Stimulated activated CD4-positive, alpha-beta T cell treated with anti-CD3 and anti-CD28 coated beads, Interleukin-4, amount 100 ng/mL, for 48 hours (primary cell): ENCODE measurements around the gene DPF3.
"Not testable (repeated sequence)": the region's sequence is repeated elsewhere in the genome, so short reads cannot be mapped to it uniquely, and the experiment has no call there.

ENCODE experiments used
- DNase-seq, 2 donors: peaks; one replicate each; pipeline ENCODE4 v3.0.0-alpha.2; 2020; ENCODE audit warnings: low read depth in 2 of 2

Gene DPF3

DNA sequence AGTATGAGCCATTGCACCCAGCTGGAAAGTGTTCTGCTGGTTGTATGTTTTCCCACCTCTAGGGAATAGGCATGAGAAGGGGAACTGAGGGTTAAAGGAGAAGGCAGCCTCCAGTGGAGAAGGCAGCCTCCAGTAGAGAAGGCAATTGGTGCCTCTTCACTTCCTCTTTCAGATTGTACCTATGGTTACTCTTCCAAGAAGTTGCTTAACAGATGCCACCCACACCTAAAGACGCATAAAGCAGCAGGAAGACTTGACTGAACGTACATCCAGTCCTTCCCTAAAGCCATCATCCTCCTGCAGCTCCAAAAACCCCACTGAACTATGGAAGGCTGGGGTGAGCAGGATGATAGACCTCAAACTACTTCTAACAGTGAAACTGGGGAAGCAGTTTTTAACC is 13.1 kb downstream of the DPF3 start:
- no peak for DNase-seq

DNA sequence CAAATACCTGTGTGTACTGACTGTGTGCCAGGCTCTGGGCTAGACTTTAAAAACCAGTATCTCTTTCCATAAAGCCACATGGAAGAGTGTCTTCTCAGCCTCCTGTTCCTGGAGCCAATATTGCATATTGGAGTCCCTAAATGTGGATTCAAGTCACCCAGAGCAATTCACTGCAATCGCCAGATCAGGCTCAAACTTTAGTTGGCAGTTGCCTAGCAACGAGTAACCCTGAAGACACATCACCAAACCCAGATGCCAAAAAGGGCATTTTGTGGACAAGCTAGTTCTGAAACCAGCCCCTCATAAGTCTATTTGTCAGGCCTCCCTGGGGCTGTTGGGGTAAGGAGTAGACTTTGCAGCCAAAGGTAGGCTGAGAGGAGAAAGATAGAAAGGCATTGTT is 13.7 kb downstream of the DPF3 start:
- no peak for DNase-seq

DNA sequence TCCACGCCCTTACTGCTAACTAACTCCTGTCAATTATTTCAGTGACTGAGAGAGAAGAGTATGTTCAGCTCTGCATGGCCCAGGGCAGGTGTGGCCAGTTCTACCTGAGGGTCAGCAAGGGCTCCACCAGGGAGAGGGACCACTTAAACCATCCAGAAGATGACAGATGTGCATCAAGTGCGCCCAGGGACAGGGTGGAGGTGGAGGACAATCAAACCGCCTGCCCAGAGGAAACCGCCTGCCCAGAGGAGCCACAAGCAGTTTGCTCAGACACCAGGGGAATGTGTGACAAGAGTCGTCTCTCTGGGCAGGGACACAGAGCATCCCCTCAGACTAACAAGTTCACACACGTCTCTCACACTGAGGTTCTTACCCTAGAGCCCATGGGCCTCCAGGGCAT is 14.5 kb downstream of the DPF3 start:
- DNase-seq: no peak

DNA sequence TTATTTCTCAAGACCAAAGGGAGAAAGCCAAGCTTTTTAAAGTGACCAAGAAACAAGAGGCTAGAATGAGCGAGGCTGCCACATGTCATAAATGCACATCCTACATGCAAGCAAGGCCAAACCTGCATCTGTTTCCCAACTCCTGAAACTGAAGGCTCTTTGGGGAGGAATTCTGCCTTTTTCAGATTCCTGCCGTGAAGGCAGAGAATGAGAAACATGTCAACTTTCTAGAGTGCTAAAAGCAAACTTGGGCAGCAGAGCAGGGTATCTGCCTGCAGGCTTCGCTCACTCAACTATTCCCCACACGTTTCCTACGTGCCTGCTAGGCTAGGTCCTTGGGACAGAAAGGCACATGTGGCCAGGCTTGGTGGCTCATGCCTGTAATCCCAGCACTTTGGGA is 15.2 kb downstream of the DPF3 start:
- DNase-seq: no peak

DNA sequence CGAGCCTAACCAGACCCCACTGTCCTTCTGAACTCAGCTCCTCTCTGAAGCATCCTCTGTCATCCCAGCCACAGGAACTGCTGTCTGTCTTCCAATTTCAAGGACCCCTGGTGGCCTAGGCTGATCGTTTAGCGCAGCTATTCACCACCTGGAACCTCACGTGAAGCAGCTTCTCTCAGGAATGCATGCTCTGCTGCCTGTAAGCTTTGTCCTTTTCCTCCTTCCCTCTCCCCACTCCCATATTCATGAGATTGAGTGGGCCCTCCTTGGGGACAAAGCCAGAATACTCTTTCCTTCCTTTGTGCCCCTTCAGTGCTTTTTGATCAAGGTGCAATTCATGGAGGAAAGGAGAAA is 17.2 kb downstream of the DPF3 start:
- DNase-seq: no peak

DNA sequence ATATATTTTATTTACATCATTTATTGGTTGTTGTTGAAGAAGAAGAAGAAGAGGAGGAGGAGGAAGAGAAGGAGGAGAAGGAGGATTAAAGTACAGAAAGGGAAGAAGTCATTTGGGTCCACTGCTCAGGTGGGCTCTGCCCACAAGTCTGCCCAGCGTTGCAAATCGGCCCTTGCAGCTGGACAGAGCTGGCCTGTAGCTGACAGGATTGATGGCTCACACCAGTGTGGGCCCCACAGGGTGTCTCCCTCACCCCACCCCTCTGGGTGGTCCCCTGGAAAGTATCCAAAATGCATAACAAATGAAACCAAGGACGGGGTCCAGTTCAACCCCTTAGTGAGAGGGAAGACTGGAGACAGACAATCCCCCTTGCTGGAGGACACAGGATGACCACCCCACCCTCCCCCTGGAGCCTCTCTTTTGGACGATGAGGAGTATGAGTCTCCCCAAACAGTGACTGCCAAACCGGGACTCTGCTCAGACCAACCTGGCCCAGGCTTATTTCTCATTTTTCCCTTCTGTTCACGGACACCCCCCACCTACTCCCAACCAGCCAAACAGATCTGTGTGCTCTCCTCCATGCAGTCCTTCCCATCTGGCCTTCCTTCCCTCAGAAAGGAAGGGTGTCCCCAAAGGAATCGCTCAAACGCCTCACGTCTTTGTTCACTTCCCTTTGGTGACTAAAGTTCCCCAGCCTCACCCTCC is 17.7 kb downstream of the DPF3 start:
- DNase-seq: no peak

DNA sequence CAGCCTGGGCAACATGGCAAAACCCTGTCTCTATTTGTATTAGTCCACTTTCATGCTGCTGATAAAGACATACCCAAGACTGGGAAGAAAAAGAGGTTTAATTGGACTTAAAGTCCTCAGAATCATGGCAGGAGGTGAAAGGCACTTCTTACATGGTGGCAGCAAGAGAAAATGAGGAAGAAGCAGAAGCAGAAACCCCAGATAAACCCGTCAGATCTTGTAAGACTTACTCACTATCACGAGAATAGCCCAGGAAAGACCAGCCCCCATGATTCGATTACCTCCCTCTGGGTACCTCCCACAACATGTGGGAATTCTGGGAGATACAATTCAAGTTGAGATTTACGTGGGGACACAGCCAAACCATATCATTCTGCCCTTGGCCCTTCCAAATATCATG is 23.0 kb downstream of the DPF3 start:
- not testable (repeated sequence) for DNase-seq

DNA sequence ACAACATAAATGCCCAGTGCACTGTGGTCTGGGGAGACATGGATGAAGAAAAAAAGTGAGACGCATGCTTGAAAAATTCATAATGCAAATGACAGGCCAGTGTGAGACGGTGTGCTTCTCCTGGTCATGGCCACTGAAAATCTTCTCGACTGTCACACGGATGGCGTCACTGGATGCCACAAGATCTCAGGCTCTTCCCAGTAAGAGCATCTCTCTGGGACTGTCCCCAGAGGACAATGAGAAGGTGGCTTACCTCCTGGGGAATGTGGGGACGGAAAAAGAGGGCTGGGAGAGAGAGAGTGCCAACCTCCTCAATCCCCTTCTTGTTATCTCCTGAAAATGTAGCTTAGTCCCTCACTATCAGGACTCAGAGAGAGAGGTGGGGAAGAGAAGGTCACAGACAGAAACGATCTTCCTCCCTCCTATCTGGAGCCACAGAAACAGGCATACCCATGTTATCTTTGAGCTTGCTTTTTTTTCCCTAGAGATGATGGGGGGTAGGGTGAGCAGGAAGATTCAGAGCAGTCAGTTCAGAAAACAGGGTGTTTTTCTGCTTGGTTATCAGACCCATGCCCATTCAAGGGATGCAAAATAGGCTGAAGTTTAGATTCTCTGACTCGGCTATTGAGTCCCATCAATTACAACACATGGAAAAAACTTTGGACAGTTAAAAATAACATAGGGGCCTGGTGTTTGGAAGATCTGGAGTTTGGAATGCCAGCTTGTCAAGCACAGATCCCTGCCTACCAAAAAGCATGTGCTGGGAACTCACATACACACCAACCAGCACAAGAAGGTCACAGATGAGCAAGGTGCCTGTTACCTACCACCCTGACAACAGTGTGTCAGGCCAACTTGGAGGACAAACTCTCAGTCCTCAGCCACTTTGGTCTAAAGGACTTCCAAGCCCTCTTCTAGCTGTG is 24.2 kb downstream of the DPF3 start:
- DNase-seq: no peak

DNA sequence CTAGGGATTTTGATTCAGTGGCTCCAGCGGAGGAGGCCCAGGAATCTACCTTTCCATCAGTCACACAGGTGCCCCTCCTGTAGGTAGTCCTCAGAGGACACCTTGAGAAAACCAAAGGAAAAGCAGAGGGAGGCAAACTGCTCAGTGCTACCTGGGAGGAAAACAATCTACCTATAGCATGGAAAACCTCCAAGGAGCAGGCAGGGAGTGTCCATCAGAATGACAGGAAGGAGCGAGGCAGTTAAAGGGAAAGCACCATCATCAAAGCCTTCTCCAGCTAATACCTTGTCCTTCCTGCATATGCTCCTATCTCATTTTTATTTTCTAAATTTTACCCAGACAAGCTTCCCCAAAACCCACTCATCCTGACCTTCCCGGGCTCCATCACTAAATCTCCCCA is 25.4 kb downstream of the DPF3 start:
- no peak for DNase-seq

DNA sequence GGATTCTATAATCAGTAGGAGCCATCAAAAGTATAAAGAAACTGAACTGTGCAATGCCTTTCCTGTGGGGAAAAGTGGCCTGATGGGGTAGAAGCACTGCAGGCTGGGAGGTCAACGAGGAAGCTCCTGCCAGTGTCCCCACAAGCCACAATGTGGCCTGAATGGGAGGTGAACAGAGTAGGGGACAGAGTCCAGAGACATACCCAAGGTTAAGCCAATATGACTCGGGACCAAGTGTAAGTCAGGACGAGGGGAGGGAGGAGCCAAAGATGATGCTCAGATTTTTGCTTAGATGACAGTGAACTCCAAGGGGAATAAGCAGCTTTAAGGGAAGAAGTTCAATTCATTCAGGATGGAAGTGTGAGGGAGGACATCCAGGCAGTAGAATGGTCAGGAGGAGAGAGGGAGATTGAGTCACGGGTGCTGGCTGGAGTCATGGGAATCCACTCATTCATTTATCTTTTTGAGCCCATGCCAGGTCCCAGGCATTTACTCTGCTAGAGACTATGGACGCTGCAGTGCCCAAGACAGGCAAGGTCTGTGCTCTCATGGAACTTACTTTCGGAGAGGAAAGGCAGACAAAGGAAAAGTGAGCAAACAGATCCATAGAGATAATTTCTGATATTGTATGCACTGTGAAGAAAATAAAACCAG is 29.1 kb downstream of the DPF3 start:
- no peak for DNase-seq

DNA sequence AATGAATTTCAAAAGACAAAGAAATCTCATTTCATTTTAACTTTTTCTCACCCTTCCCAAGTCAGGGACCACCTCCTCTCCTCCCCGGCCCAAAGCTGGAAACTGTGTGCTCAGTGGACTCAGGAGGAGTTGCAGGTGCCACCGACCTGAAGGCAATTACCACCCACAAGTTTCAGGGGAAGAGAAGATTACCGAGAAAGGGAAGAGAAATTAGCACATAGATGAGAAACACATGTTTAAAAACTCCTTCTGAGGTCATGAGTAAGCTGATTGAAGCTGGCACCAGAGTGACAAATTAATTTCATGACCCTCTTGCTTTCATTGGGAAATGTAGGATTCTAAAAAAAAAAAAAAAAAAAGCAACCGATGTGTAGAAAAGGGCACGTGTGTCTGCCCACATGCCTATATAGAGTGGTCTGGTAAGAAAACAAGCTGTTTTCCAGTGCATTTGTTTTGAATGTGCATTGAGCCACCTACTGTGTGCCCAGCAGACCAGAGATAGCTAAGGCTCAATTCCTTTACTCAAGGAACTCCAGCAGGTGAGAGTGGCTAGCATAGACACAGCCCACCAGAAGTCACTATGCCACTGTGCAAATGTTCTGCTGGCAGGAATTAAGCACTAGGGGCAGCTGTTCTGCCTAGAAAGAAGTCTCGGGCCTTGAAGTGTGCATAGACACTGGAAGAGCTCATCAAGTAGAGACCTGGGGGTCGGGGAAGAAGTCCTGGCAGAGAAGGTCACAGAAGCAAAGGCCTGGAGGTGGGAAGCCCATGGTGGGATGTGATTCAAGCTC is 30.5 kb downstream of the DPF3 start:
- no peak for DNase-seq

DNA sequence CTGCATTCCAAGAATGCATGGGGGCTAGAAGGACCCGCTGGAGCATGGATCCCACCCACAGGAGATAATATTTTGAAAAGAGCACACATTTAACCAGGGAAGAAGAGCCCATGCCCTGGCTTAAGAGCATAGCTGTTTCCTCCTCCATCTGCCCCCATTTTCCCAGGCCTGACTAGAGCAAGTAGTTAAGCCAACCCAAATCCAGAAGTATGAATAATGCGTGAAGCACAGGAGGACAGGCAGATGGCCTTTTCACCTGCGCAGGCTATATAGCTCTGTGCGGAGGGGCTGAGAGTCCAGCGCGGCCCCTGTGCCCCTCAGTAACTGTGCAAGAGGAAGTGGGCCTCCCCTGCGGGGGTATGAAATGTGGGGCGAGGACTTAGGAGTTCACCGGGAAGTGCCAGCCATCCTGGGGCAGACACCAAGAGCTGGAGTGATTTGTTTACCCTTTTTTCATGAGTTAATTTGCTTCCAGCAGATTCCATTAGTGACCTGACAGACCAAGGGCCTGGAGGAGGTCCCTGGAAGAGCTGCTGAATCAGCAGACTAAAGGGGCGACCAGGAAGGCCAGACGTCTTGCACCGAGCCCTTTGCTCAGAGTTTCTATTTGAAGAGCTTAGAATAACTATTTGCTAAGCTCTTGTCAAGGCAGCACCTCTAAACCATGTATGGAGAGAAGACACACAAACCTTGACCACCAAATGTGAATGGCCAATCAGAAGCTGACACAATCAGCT is 37.2 kb downstream of the DPF3 start:
- DNase-seq: no peak

DNA sequence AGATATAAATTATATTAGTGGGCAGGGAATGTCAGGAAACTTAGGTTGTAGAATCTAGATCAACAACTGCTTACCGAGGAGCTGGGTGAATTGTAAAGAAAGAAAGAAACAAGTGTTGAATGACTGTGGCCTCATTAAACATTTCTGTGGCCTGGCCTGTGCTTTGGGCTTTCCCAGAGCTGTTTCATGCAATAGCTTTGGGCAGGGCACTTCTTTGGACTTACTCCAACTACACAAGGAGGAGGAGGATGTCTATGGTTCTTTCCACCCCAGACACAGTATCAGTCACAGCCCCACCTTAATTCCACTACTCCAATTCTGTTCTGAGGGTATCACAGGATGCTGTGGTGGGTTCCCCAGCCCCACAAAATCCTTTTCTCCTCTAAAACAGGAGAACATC is 38.0 kb downstream of the DPF3 start:
- DNase-seq: no peak

DNA sequence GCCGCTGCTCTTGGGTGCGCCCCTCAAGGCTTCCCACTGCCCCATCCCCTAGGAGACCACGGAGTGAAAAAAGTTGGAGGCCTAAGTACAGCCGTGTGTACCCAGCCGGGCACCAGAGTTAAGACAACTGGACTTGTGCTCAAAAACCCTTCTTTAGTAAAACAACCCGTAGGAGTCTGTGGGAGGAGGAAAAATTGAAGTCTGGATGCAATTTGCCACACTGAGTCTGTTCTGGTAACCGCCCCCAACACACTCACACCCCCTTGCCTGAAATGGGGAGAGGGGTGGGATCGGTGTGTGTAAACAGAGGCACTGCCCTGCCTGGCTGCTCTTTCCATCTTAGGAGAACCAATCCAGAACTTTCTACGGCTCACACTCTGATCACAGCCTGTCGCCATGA is 41.7 kb downstream of the DPF3 start:
- no peak for DNase-seq

DNA sequence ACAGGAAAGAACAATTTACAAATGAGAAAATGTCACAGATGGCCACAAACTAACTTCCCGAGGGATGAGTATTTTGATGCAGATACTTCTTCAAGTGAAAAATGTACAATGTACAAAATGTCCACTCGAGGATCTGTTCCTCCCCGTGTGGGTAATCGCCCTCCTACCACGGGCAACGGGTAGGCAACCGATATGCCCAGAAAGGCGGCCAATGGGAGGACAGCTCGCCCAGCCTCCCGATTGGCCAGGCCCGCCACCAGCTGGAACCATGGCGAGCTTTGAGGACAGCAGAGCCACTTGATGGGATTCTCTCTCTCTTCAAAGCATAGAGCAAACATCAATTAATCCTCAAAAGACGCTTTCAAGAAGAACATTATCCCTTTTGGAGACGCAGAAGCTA is 42.3 kb downstream of the DPF3 start:
- DNase-seq: no peak

DNA sequence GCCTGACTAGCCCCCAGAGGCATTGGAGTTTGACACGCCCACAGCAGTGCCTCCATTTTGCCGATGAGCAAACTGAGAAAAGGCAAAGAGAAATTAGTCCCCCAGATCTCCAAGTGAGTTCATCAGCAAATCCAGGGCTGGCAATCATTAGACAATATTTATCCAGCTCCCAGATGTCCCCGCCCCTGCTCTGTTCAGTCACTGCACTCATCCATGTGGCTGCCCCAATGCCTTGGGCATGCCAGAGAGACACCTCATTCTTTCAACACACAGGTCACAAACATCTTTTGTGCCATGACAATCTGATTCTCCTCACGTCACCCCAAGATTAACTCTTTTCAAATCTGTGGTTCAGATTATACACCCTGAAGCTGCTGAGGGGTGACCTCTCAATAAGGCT is 43.5 kb downstream of the DPF3 start:
- no peak for DNase-seq

DNA sequence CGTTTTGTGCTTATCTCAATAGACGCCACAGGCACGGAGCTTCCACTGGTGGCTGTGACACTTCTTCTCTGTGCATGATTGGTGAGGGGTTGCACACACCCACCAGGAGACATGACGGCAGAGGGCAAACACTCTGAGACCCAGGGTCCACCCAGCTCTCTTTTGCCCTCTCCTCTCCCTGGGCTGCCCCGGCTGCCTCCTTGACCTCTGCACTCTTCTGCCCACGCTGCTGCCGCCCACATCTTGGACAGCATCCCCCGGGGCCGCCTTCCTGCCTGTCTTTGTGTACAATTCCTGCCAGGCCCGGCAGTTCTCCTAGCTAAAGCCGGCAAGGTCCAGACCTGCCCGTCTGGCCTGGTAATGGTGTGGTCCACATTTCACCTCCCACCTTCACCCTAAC is 44.7 kb downstream of the DPF3 start:
- DNase-seq: no peak

DNA sequence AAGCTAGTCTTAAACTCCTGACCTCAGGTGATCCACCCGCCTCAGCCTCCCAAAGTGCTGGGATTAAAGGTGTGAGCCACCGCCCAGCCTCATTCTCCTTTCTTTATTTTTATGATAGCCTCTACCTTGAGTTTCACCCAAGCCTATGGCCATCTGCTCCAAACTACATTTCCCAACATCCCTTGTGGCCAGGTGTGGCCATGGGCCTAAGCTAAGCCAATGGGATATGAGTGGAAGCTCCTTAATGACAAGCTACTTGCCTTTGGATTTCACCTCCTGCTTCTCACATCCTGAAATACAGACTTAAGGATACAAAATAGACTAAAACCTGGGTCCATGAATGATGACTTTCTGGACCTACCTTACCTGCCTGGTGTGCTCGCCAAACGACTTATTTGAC is 46.2 kb downstream of the DPF3 start:
- no peak for DNase-seq

DNA sequence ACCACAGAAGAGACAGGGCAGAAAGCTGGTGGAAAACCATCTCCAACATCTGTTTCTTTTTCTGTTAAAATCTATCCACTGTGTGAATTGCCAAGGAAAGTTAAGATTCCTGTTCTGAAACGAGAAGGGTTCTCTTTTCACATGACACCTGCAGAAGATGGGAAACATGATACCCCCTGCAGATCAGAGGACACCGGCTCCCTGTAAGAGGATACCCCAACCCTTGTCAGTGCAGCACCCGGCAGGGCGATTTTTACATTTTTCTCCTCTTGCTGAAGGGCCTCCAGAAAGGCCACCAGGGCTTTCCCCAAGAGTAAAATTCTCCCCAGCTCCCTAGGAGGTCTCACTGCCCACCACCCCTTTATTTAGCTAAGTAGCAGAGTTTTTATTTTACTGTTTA is 48.2 kb downstream of the DPF3 start:
- DNase-seq: no peak

DNA sequence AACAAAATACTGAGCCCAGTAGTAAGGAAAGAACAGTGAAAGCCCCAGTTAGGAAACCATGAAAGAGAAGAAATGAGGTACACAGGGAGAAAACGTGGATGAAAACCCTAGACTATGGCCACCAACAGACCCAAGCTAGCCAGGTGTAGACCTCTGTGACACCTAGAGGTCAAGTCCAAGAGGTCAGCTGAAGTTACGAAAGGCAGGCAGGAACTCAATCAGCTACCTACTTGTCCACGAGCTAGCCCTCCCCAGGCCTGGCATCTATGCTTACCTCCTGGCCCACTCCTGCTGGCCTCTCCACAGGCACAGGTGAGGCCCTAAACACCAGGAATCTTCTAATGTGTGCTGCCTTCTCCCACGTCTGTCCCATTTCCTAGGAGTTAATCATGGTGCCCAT is 48.7 kb downstream of the DPF3 start:
- no peak for DNase-seq

DNA sequence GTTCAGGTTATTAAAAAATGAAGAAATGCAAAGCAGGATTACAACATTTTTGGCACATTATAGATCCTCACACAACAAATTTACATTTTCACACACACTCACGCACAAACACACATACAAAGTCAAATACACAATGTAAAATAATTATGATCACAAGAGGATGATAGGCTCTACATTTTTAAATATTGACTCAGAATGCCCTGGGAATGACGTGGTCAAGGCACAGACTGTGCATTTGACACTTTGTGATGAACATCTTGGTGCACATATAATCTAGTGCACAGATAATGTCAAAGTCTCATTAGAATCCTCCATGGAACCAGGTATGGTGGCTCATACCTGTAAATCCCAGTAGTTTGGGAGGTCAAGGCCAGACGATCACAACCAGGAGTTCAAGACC is 49.4 kb downstream of the DPF3 start:
- DNase-seq: no peak
